Transverse colon (tissue), 4 donors: ENCODE results near the gene ZNF853.

Experiments used
- CTCF ChIP-seq, 5 experiments: fragments of 200-600 bp in 3 of 5; fragments of 450-650 bp in 2 of 5; sonication (generic) in 3 of 5; IDR thresholded peaks; 1 replicate in 2 of 5; 2 replicates in 3 of 5; pipeline ENCODE4 v1.5.1; 2016 to 2017; ENCODE audit warnings: antibody characterized with exemption in 5 of 5, inconsistent platforms in 3 of 5, mild to moderate bottlenecking in 2 of 5, moderate library complexity in 1 of 5
- EP300 ChIP-seq: sonication (generic); formaldehyde crosslinking; IDR thresholded peaks from one replicate; pipeline ENCODE4 v1.6.1; 2017; ENCODE audit warnings: antibody characterized with exemption, low read depth
- POLR2AphosphoS5 ChIP-seq, 3 donors: sonication (generic); formaldehyde crosslinking; IDR thresholded peaks; one replicate each; pipeline ENCODE4 v1.6.1; 2016; ENCODE audit warnings: antibody characterized with exemption in 3 of 3

- no peak for TF ChIP-seq POLR2AphosphoS5 (IDR thresholded peaks at IDR 0.05)
- no peak for TF ChIP-seq EP300
- TF ChIP-seq CTCF (IDR thresholded peaks at IDR 0.05), result no peak
Measured at GRCh38 chr7:6648815-6649104, 33.4 kb downstream of the ZNF853 start.
